ENCODE measurements around the gene SLC37A1. TPM values are rescaled to one million over a fixed set of nuclear protein-coding genes. Genes with fewer than 3 reads are reported as not detected.

Gene SLC37A1
- total and polyA plus RNA-seq, 9 of the 15 experiments (the other 6 are each of a cell fraction or from before 2014, with no cell fraction given): 0.06 to 3.4 (median 0.40) TPM

- intact Hi-C loops (cut with micrococcal nuclease) (loop anchor here (10.0 kb wide), 1 partner anchor 53 kb away; no protein-coding TSS in a partner anchor), in situ Hi-C loops (cut with MboI) (no loop called here)
- Histone ChIP-seq H3K4me3 (no peak overlapping the region), H3K9me3 (replicated peaks; ENCODE audit: control insufficient read depth, insufficient read depth, low read depth, low read length) (no peaks in the 10 kb centered on the region), H3K4me1 (replicated peaks in 1 of 2; ENCODE audit: control insufficient read depth in 2 of 2, insufficient read depth in 2 of 2, low read length in 2 of 2) (peaks cover 0 to 4% of the 10 kb centered on the region in 2 experiments; a peak in 1 of 5 replicates), H2AFZ (ENCODE audit: low read depth, low read length) (no peak overlapping the region), H4K20me1 (replicated peaks; ENCODE audit: control insufficient read depth, insufficient read depth, low read length) (peaks cover 6% of the 10 kb centered on the region; the same call in 1 of the 2 replicates), H3K9ac (ENCODE audit: insufficient read depth in 1 of 2, low read depth in 2 of 2, low read length in 2 of 2) (no peak overlapping the region), H3K9me1 (ENCODE audit: control insufficient read depth, insufficient read depth, low read length) (no peaks in the 10 kb centered on the region), H3K4me2 (ENCODE audit: insufficient read depth, low read length) (no peak overlapping the region), H3K27me3 (ENCODE audit: control insufficient read depth in 2 of 2, insufficient read depth in 2 of 2, low read length in 2 of 2) (peaks cover 67 to 83% of the 10 kb centered on the region in 2 experiments), H3K27ac (ENCODE audit: extremely low read depth, low read depth, low read length) (no peak overlapping the region), H3K36me3 (ENCODE audit: control insufficient read depth, insufficient read depth, low read length) (no peaks in the 10 kb centered on the region), H3K79me2 (ENCODE audit: control insufficient read depth, insufficient read depth, low read length) (no peaks in the 10 kb centered on the region)
- ChIA-PET POLR2A (interaction anchor here (1.9 kb wide), 1 partner anchor 9 kb away, joined by 7 read pairs; no protein-coding TSS in a partner anchor), CTCF (ENCODE audit: low intra/inter-chr PET ratio) (no interaction called here)
- 0% methylated on average over 1 of the region's 1 CpG for WGBS (ENCODE audit: insufficient coverage, low coverage, missing lambda C conversion rate)
- TF ChIP-seq ZFP91 (CRISPR knock-in tag; IDR thresholded peaks at IDR 0.05) (no peak), ZNF263 (CRISPR knock-in tag; IDR thresholded peaks at IDR 0.05; ENCODE audit: borderline replicate concordance) (no peak), SRSF7 (optimal IDR thresholded peaks at IDR 0.05; ENCODE audit: low read depth, low read length) (no peak), ZNF79 (CRISPR knock-in tag; IDR thresholded peaks at IDR 0.05; ENCODE audit: low read depth) (no peak), SREBF2 (CRISPR knock-in tag; IDR thresholded peaks at IDR 0.05) (no peak), SRSF3 (IDR thresholded peaks at IDR 0.05; ENCODE audit: insufficient read depth, low read length) (no peak)
- no TSS peak for BruUV-seq (replicated peaks)
- no peak for DNase-seq (ENCODE audit: extremely low read depth in 1 of 4, low spot score in 3 of 4)
- FAIRE-seq: no peak
- no peak for ATAC-seq
Observed at GRCh38 chr21:42521384-42521783, 7.7 kb downstream of the SLC37A1 start.

Measured in K562 (cell line).